Activated T-cell treated with anti-CD3 and anti-CD28 coated beads, Interleukin-2, amount 50 U/mL, for 1 hour (primary cell): ENCODE results near the gene GALK1.
A peak's percentile ranks its signal among the peaks of the same experiment; 100 is the strongest.
"Not testable (repeated sequence)": the region's sequence is repeated elsewhere in the genome, so short reads cannot be mapped to it uniquely, and the experiment has no call there.

Experiments used
- DNase-seq: peaks from one replicate; pipeline ENCODE4 v3.0.0-alpha.2; 2020

Gene GALK1

GRCh38 chr17:75763613-75764416, 1.2 kb downstream of the GALK1 start:
- DNase-seq = no peak

GRCh38 chr17:75763269-75763607, 1.8 kb downstream of the GALK1 start:
- no peak for DNase-seq

- DNase-seq = no peak
Measured at GRCh38 chr17:75762513-75763268, 2.3 kb downstream of the GALK1 start.

GRCh38 chr17:75759978-75760640, 4.9 kb downstream of the GALK1 start:
- DNase-seq = not testable (repeated sequence)

- no peak for DNase-seq
Measured at GRCh38 chr17:75759457-75759856, 5.5 kb downstream of the GALK1 start.

GRCh38 chr17:75758131-75758905, 6.7 kb downstream of the GALK1 start:
- DNase-seq = no peak

- DNase-seq = no peak
Measured at GRCh38 chr17:75757086-75757681, 7.8 kb downstream of the GALK1 start.

- DNase-seq = no peak
Measured at GRCh38 chr17:75756451-75757085, 8.4 kb downstream of the GALK1 start.

- DNase-seq = no peak
Measured at GRCh38 chr17:75755990-75756389, 9.0 kb downstream of the GALK1 start.

GRCh38 chr17:75755205-75755901, 9.6 kb downstream of the GALK1 start:
- DNase-seq = no peak

- no peak for DNase-seq
Measured at GRCh38 chr17:75754378-75755204, 10.4 kb downstream of the GALK1 start.

GRCh38 chr17:75753514-75754377, 11.2 kb downstream of the GALK1 start:
- peak; percentile 79 for DNase-seq

- DNase-seq = no peak
Measured at GRCh38 chr17:75752802-75753513, 12.0 kb downstream of the GALK1 start.

- no peak for DNase-seq
Measured at GRCh38 chr17:75752405-75752709, 12.6 kb downstream of the GALK1 start.

GRCh38 chr17:75751676-75752404, 13.2 kb downstream of the GALK1 start:
- DNase-seq = no peak

GRCh38 chr17:75750661-75751423, 14.2 kb downstream of the GALK1 start:
- DNase-seq = no peak
